Transverse colon (tissue), 4 donors: ENCODE results near the gene RAB25. TPM values are rescaled to one million over a fixed set of nuclear protein-coding genes. Genes with fewer than 3 reads are reported as not detected.

Experiments used
- DNase-seq: peaks from one replicate; pipeline ENCODE4 v3.0.0-alpha.2; 2019
- H3K27ac ChIP-seq, 4 donors: fragments of 200-600 bp; sonication (generic); 2 replicates each; pipeline ENCODE4 v1.5.1; 2016 to 2018; ENCODE audit warnings: inconsistent platforms in 4 of 4
- H3K27me3 ChIP-seq: fragments of 200-600 bp; sonication (generic); 2 replicates; pipeline ENCODE4 v1.5.1; 2017; ENCODE audit warnings: inconsistent platforms
- H3K36me3 ChIP-seq, 4 donors: fragments of 200-600 bp; sonication (generic); 2 replicates each; pipeline ENCODE4 v1.5.1; 2017 to 2019; ENCODE audit warnings: inconsistent platforms in 4 of 4
- H3K4me1 ChIP-seq, 4 donors: fragments of 200-600 bp; sonication (generic); 2 replicates each; pipeline ENCODE4 v1.5.1; 2017 to 2020; ENCODE audit warnings: inconsistent platforms in 4 of 4
- H3K4me3 ChIP-seq, 4 donors: fragments of 200-600 bp; sonication (generic); 1 replicate in 1 of 4; 2 replicates in 3 of 4; pipeline versions ENCODE4 v1.5.1 to v1.6.1; 2017 to 2019; ENCODE audit warnings: inconsistent platforms in 4 of 4
- H3K9me3 ChIP-seq, 2 donors: fragments of 200-600 bp; sonication (generic); 2 replicates each; pipeline ENCODE4 v1.5.1; 2017 to 2019; ENCODE audit warnings: inconsistent platforms in 2 of 2
- CTCF ChIP-seq, 5 experiments: fragments of 200-600 bp in 3 of 5; fragments of 450-650 bp in 2 of 5; sonication (generic) in 3 of 5; IDR thresholded peaks; 1 replicate in 2 of 5; 2 replicates in 3 of 5; pipeline ENCODE4 v1.5.1; 2016 to 2017; ENCODE audit warnings: antibody characterized with exemption in 5 of 5, inconsistent platforms in 3 of 5, mild to moderate bottlenecking in 2 of 5, moderate library complexity in 1 of 5
- EP300 ChIP-seq: sonication (generic); formaldehyde crosslinking; IDR thresholded peaks from one replicate; pipeline ENCODE4 v1.6.1; 2017; ENCODE audit warnings: antibody characterized with exemption, low read depth
- POLR2A ChIP-seq: fragments of 450-650 bp; IDR thresholded peaks from one replicate; pipeline ENCODE4 v1.6.1; 2016; ENCODE audit warnings: antibody characterized with exemption, mild to moderate bottlenecking, moderate library complexity
- POLR2AphosphoS5 ChIP-seq, 3 donors: sonication (generic); formaldehyde crosslinking; IDR thresholded peaks; one replicate each; pipeline ENCODE4 v1.6.1; 2016; ENCODE audit warnings: antibody characterized with exemption in 3 of 3
- WGBS, 2 donors: methylation state at CpG; one replicate each; pipeline ENCODE4 v1.1.5; 2018; ENCODE audit warnings: low coverage in 1 of 2; 5-methylcytosine and 5-hydroxymethylcytosine counted together
- in situ Hi-C, 4 donors: fragments of 200-750 bp; cut with MboI; loops; one replicate each; pipeline versions ENCODE4 v1.15.0 to v1.15.1; 2017; ENCODE audit warnings: low sequenced_read_pairs in 3 of 4, low pct_ligation_motif_present in 1 of 4, low pct_unique_long_range_greater_than_20kb in 1 of 4
- intact Hi-C: fragments of 100-400 bp; cut with DNase I; formaldehyde crosslinking; loops from one replicate; pipeline ENCODE4 v1.15.1; 2023; ENCODE audit warnings: low total_unique reads
- total RNA-seq, 4 donors: library from RNA; depleted of rRNA; stranded (reverse); fragments of >200 nt; gene quantifications; one replicate each; pipeline ENCODE4 v1.1.0, GENCODE V29; 2016

The RAB25 gene
- total RNA-seq, 4 donors from 2014 or later, result 140 to 213 (median 174) TPM

GRCh38 chr1:156081917-156082308 is 21.0 kb downstream of the RAB25 start:
- Histone ChIP-seq H3K27ac (peak overlapping the region in 2 of 4 donors; percentile 54 to 72), H3K27me3 (no peaks in the 10 kb centered on the region), H3K36me3 (no peaks in the 10 kb centered on the region), H3K4me1 (peaks cover 0 to 27% (median 16%) of the 10 kb centered on the region in 4 donors), H3K4me3 (peak overlapping the region; percentile 53 to 90 (median 69)), H3K9me3 (no peaks in the 10 kb centered on the region)
- WGBS, 2 donors, result 0% methylated on average over 8 of the region's 10 CpGs; no CpG with 5 or more reads in 1 of the 2 donors
- TF ChIP-seq CTCF (IDR thresholded peaks at IDR 0.05) (no peak), POLR2AphosphoS5 (IDR thresholded peaks at IDR 0.05) (no peak), EP300 (no peak)
- intact Hi-C loops, result no loop called here
- in situ Hi-C loops, result loop anchor here in 1 of 4 donors (25.0 kb wide), 1 partner anchor 130 kb away; the partner anchor contains the start of gene PMF1
- DNase-seq, result no peak

GRCh38 chr1:156082309-156083091 is 21.5 kb downstream of the RAB25 start, which contains the start of gene MEX3A:
Gene MEX3A, minus strand, starts transcription at chr1:156082465. Its CDS starts 467 bp downstream, at chr1:156081998.
- Histone ChIP-seq H3K4me1 (peaks cover 0 to 27% (median 16%) of the 10 kb centered on the region in 4 donors), H3K9me3 (no peaks in the 10 kb centered on the region), H3K27me3 (no peaks in the 10 kb centered on the region), H3K36me3 (no peaks in the 10 kb centered on the region), H3K4me3 (peak within 1 kb of the TSS; percentile 53 to 90 (median 69)), H3K27ac (peak within 1 kb of the TSS; percentile 50 to 72 (median 60))
- TF ChIP-seq POLR2AphosphoS5 (IDR thresholded peaks at IDR 0.05) (no peak), POLR2A (no peak), CTCF (IDR thresholded peaks at IDR 0.05) (no peak), EP300 (no peak)
- in situ Hi-C loops (loop anchor here in 1 of 4 donors (25.0 kb wide), 1 partner anchor 130 kb away; the partner anchor contains the start of gene PMF1), intact Hi-C loops (no loop called here)
- 1% methylated on average over 61 of the region's 62 CpGs; no CpG with 5 or more reads in 1 of the 2 donors for WGBS, 2 donors
- DNase-seq, result peak; percentile 80

GRCh38 chr1:156083800-156084790 is 23.1 kb downstream of the RAB25 start:
- no peak for TF ChIP-seq POLR2A
- H3K4me1 ChIP-seq, result peaks cover 0 to 27% (median 16%) of the 10 kb centered on the region in 4 donors
- 59 to 69% methylated on average over 4 to 7 of the region's 7 CpGs for WGBS, 2 donors
- no peak for DNase-seq
- H3K4me3 ChIP-seq, result no peak overlapping the region
- no peaks in the 10 kb centered on the region for H3K27me3 ChIP-seq
- no peaks in the 10 kb centered on the region for H3K9me3 ChIP-seq
- in situ Hi-C loops (loop anchor here in 1 of 4 donors (25.0 kb wide), 1 partner anchor 128 kb away; the partner anchor contains the start of gene PMF1), intact Hi-C loops (no loop called here)
- no peaks in the 10 kb centered on the region for H3K36me3 ChIP-seq
- H3K27ac ChIP-seq, result no peak overlapping the region

- 53 to 63% methylated on average over 1 of the region's 1 CpG for WGBS, 2 donors
- intact Hi-C loops, result no loop called here
- in situ Hi-C loops, result loop anchor here in 2 of 4 donors (5.0 to 25.0 kb wide), 2 partner anchors 46 to 126 kb away; partner anchors contain the start of gene PMF1 (in 1 of the 2)
- DNase-seq, result no peak
- H3K4me1 ChIP-seq, result peaks cover 0 to 29% (median 15%) of the 10 kb centered on the region in 4 donors
- H3K27ac ChIP-seq, result no peak overlapping the region
- H3K36me3 ChIP-seq, result no peaks in the 10 kb centered on the region
- no peak for TF ChIP-seq POLR2AphosphoS5 (IDR thresholded peaks at IDR 0.05)
- no peak for TF ChIP-seq POLR2A
- no peak for TF ChIP-seq EP300
- no peak for TF ChIP-seq CTCF (IDR thresholded peaks at IDR 0.05)
- H3K9me3 ChIP-seq, result no peaks in the 10 kb centered on the region
- no peak overlapping the region for H3K4me3 ChIP-seq
- no peaks in the 10 kb centered on the region for H3K27me3 ChIP-seq
Measured at GRCh38 chr1:156086256-156086662, 25.3 kb downstream of the RAB25 start.
